ENCODE results near the gene ZC3H7A. TPM values are rescaled to one million over a fixed set of nuclear protein-coding genes. Genes with fewer than 3 reads are reported as not detected.

Gene ZC3H7A
- total RNA-seq, 2 experiments from 2014 or later: 62.3 to 67.8 TPM

Other genes with a start within 250 kb of the ZC3H7A start
- gene LITAF, start 210.3 kb downstream of the ZC3H7A start, total RNA-seq: 100 to 1,000 TPM; 108 to 110 TPM
- 1 to 10 TPM; 8.2 to 9.5 TPM for gene SNN, start 128.8 kb downstream of the ZC3H7A start, total RNA-seq
- 10 to 100 TPM; 21.7 to 24.4 TPM for gene TXNDC11, start 54.4 kb downstream of the ZC3H7A start, total RNA-seq
- gene RSL1D1, start 54.3 kb upstream of the ZC3H7A start, total RNA-seq: 100 to 1,000 TPM; 344 TPM
- gene GSPT1, start 118.7 kb upstream of the ZC3H7A start, total RNA-seq: 100 to 1,000 TPM; 202 to 204 TPM
- 10 to 100 TPM in 1 of 2 experiments, 1 to 10 TPM in 1; 4.9 to 11.0 TPM for gene NPIPB2, start 144.8 kb upstream of the ZC3H7A start, total RNA-seq
- gene TNFRSF17, start 168.0 kb upstream of the ZC3H7A start, total RNA-seq: not detected
- gene SNX29, start 179.5 kb upstream of the ZC3H7A start, total RNA-seq: 1 to 10 TPM; 9.2 to 9.5 TPM